Right renal cortex interstitium (tissue), 3 donors: Measurements from ENCODE around the gene RSPH10B. TPM values are rescaled to one million over a fixed set of nuclear protein-coding genes. Genes with fewer than 3 reads are reported as not detected.
A peak's percentile ranks its signal among the peaks of the same experiment; 100 is the strongest.
"Not testable (repeated sequence)": the region's sequence is repeated elsewhere in the genome, so short reads cannot be mapped to it uniquely, and the experiment has no call there.

ENCODE experiments used
- DNase-seq, 3 donors: peaks; one replicate each; pipeline ENCODE4 v3.0.0-alpha.2; 2013; ENCODE audit warnings: low read depth in 3 of 3, low spot score in 2 of 3
- polyA plus RNA-seq, 3 donors: library from polyadenylated mRNA; unstranded; fragments of 120-200 nt; gene quantifications; one replicate each; pipeline ENCODE4 v1.2.1, GENCODE V29; 2013; ENCODE audit not compliant: insufficient read length in 3 of 3

Gene RSPH10B
- polyA plus RNA-seq, 3 donors: 0.75 to 1.2 (median 0.91) TPM

GRCh38 chr7:5930290-5930689 is 40.2 kb downstream of the RSPH10B start:
- DNase-seq: not testable (repeated sequence)

- DNase-seq: not testable (repeated sequence)
These were observed 44.1 kb downstream of the RSPH10B start for GRCh38 chr7:5926263-5926870.

- DNase-seq: not testable (repeated sequence)
These were observed 45.9 kb downstream of the RSPH10B start for GRCh38 chr7:5924630-5925029.

- DNase-seq: not testable (repeated sequence)
These were observed 46.3 kb downstream of the RSPH10B start for GRCh38 chr7:5924180-5924579.

- DNase-seq: not testable (repeated sequence)
These were observed 54.0 kb downstream of the RSPH10B start for GRCh38 chr7:5916529-5916928.

- not testable (repeated sequence) for DNase-seq
These were observed 61.7 kb downstream of the RSPH10B start for GRCh38 chr7:5908835-5909234.

GRCh38 chr7:5904726-5905125 is 65.8 kb downstream of the RSPH10B start:
- DNase-seq: not testable (repeated sequence)

GRCh38 chr7:5903002-5903401 is 67.5 kb downstream of the RSPH10B start:
- DNase-seq: not testable (repeated sequence)

GRCh38 chr7:5898480-5899224 is 71.8 kb downstream of the RSPH10B start, which contains the start of gene CCZ1:
CCZ1 (plus strand) TSS chr7:5898733; CDS start chr7:5898800, 67 bp downstream.
- DNase-seq: peak in 2 of 3 donors; percentile 13 to 41

GRCh38 chr7:5897369-5897919 is 73.0 kb downstream of the RSPH10B start:
- not testable (repeated sequence) for DNase-seq

GRCh38 chr7:5892498-5892897 is 78.0 kb downstream of the RSPH10B start:
- DNase-seq: no peak

GRCh38 chr7:5890244-5890643 is 80.2 kb downstream of the RSPH10B start:
- not testable (repeated sequence) for DNase-seq

- DNase-seq: not testable (repeated sequence)
These were observed 82.5 kb downstream of the RSPH10B start for GRCh38 chr7:5888021-5888420.

GRCh38 chr7:5884431-5884830 is 86.1 kb downstream of the RSPH10B start:
- not testable (repeated sequence) for DNase-seq

- not testable (repeated sequence) for DNase-seq
These were observed 90.4 kb downstream of the RSPH10B start for GRCh38 chr7:5880106-5880505.

- DNase-seq: not testable (repeated sequence)
These were observed 90.9 kb downstream of the RSPH10B start for GRCh38 chr7:5879591-5879990.

Other genes starting within 250 kb of the RSPH10B start
- 10 to 100 TPM; 34.9 to 39.5 (median 35.5) TPM for gene RNF216, start 189.0 kb downstream of the RSPH10B start, polyA plus RNA-seq
- gene OCM, start 89.9 kb downstream of the RSPH10B start, polyA plus RNA-seq: under 1 TPM in 2 of 3 donors, not detected in 1; 0.24 to 0.79 TPM
- gene CCZ1, start 72.0 kb downstream of the RSPH10B start, polyA plus RNA-seq: 10 to 100 TPM; 83.9 to 94.5 (median 92.6) TPM
- 10 to 100 TPM; 21.6 to 24.3 (median 23.8) TPM for gene PMS2, start 38.4 kb upstream of the RSPH10B start, polyA plus RNA-seq
- gene AIMP2, start 38.6 kb upstream of the RSPH10B start, polyA plus RNA-seq: 10 to 100 TPM; 23.1 to 26.4 (median 24.7) TPM
- under 1 TPM; 0.54 to 0.79 (median 0.58) TPM for gene ANKRD61, start 60.7 kb upstream of the RSPH10B start, polyA plus RNA-seq
- 100 to 1,000 TPM in 2 of 3 donors, 10 to 100 TPM in 1; 99.9 to 116 (median 103) TPM for gene EIF2AK1, start 88.5 kb upstream of the RSPH10B start, polyA plus RNA-seq
- 10 to 100 TPM; 21.1 to 23.0 (median 22.0) TPM for gene USP42, start 134.3 kb upstream of the RSPH10B start, polyA plus RNA-seq